GM10266 (cell line): Measurements from ENCODE around the gene ANKRD13A.
A peak's percentile ranks its signal among the peaks of the same experiment; 100 is the strongest.
"Not testable (repeated sequence)": the region's sequence is repeated elsewhere in the genome, so short reads cannot be mapped to it uniquely, and the experiment has no call there.

Experiments
- DNase-seq: peaks from one replicate; pipeline ENCODE4 v3.0.0; 2012; ENCODE audit errors: extremely low spot score
- CTCF ChIP-seq: IDR thresholded peaks from 2 replicates; pipeline ENCODE4 v1.5.1; 2012; ENCODE audit warnings: mild to moderate bottlenecking, low read depth; ENCODE audit not compliant: control insufficient read depth, insufficient read depth; ENCODE audit errors: missing control alignments

The ANKRD13A gene

DNA sequence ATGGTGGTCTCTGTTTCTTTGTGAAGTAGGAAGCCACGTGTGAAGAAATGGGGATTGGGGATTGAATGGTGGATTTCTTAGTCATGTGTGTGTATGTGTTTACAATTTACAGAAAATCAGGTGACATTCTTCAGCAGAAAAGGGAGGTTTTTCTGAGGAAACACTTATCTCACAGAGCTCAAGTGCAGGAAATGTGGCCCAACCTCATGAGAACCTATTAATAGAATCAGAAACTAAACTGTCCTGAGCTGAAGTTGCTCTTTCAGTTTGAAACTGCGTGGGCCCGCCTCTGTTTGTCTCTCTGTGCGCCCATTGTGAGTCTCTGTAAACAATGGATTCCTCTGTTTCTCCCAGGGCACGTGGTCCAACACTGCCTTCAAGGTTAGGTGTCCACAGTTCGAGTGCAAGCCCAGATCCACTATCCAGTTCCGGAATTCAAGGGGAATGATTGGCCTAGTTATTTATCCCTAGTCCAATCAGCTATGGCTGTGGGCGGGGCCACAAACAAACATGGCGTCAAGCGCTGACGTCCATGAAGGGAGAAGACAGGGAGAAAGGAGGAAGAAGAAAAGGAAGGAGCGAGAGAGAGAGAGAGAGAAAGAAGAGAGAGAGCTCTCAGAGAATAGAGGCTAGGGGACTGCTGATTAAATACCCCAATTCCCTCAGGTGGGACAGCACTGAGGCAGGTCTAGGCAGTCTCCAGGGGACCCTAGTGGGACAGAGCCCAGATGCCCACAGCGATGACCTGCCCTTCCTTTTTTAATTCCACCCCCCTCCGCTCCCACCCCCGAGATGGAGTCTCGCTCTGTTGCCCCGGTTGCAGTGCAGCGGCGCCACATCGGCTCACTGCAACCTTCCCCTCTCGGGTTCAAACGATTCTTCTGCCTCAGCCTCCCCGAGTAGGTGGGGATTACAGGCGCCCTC is 80.5 kb downstream of the ANKRD13A start:
- TF ChIP-seq CTCF, result no peak
- peak; percentile 74 for DNase-seq

GRCh38 chr12:110080410-110080809 is 81.2 kb downstream of the ANKRD13A start:
- TF ChIP-seq CTCF, result no peak
- no peak for DNase-seq

DNA sequence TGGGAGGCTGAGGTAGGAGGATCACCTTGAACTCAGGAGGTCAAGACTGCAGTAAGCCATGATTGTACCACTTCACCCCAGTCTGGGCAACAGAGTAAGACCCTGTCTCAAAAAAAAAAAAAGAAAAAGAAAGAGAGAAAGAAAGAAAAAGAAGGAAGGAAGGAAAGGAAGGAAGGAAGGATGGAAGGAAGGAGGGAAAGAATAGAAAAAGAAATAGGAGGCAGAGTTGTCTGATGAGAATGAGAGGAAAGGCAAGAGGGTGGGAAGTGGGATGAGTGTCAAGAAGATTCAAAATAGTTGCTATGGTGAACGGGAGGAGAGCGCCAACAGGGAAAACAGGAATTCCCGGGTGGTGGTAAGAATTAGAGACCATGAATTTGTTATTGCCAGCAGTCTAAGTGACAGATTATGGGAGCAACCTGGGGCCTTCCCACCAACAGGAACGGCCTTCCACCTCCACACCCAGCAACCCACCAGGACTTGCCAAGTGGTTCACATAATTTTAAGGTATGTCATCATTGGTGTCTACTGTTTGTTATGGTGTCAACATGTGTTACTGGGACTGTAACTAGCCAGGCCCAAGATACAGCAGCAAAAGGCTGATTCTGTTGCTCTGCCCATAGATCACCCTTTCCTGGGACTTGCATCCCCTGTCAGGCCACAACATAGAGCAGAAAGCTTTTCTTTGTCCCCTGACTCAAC is 85.2 kb downstream of the ANKRD13A start:
- no peak for TF ChIP-seq CTCF
- DNase-seq, result no peak

GRCh38 chr12:110088216-110088615 is 89.0 kb downstream of the ANKRD13A start:
- not testable (repeated sequence) for DNase-seq

- no peak for TF ChIP-seq CTCF
- DNase-seq, result no peak
Observed at GRCh38 chr12:110088936-110089335, 89.7 kb downstream of the ANKRD13A start.
